ENCODE measurements around the gene MC1R. TPM values are rescaled to one million over a fixed set of nuclear protein-coding genes. Genes with fewer than 3 reads are reported as not detected.

The MC1R gene
- total RNA-seq, 1 experiment from 2014 or later: 12.2 TPM

GRCh38 chr16:89923640-89924296 lies 5.1 kb downstream of the MC1R start:
- TSS peak; percentile 57 for BruUV-seq (replicated peaks)
- H3K27me3 ChIP-seq (ENCODE audit: insufficient read depth, low read length): no peaks in the 10 kb centered on the region
- peak overlapping the region; percentile 74 to 91 for H3K4me3 ChIP-seq (replicated peaks in 1 of 2; ENCODE audit: low read depth in 1 of 2, low read length in 2 of 2)
- peaks cover 52% of the 10 kb centered on the region for H3K79me2 ChIP-seq (ENCODE audit: insufficient read depth, low read length)
- peak; percentile 3 for ATAC-seq
- CTCF ChIA-PET: interaction anchor here (2.3 to 5.1 kb wide), 2 partner anchors 14 to 24 kb away, joined by 4 to 57 read pairs; partner anchors contain the start of gene DEF8
- H3K9me3 ChIP-seq (ENCODE audit: control insufficient read depth in 1 of 2, insufficient read depth in 1 of 2, low read depth in 1 of 2, low read length in 2 of 2): no peaks in the 10 kb centered on the region
- RAD21 ChIA-PET (ENCODE audit: low non-redundant PET in 1 of 2, low total read pairs in 2 of 2, uncharacterized antibody in 2 of 2, unreplicated experiment in 2 of 2): no interaction called here
- H3K9me2 ChIP-seq (ENCODE audit: insufficient read depth): no peaks in the 10 kb centered on the region
- POLR2A ChIA-PET: interaction anchor here (0.9 to 3.5 kb wide), 11 partner anchors 8 to 267 kb away, joined by 3 to 22 read pairs (median 9); partner anchors contain the start of genes CHMP1A, FANCA and TCF25
- no peak overlapping the region for H2AFZ ChIP-seq (ENCODE audit: low read depth, low read length, poor library complexity, severe bottlenecking)
- H3K36me3 ChIP-seq (ENCODE audit: control insufficient read depth in 1 of 2, insufficient read depth in 2 of 2, low read length in 2 of 2): peaks cover 6 to 9% of the 10 kb centered on the region in 2 experiments; a peak in 3 of 4 replicates
- no peak for DNase-seq (ENCODE audit: low read depth, low spot score)
- no peak for TF ChIP-seq RAD21 (IDR thresholded peaks at IDR 0.05; ENCODE audit: low read depth)
- no peak for TF ChIP-seq EZH2 (IDR thresholded peaks at IDR 0.05)
- peak; percentile 37; the same call in 1 of the 2 replicates for TF ChIP-seq ZFX (IDR thresholded peaks at IDR 0.05)
- H3K4me2 ChIP-seq (ENCODE audit: low read length): peak overlapping the region; percentile 79
- peak overlapping the region; percentile 74 for H3K9ac ChIP-seq (ENCODE audit: low read length)
- H4K20me1 ChIP-seq (ENCODE audit: insufficient read depth): peaks cover 8% of the 10 kb centered on the region; the same call in 1 of the 2 replicates
- H3K27ac ChIP-seq (ENCODE audit: low read depth, low read length): peak overlapping the region; percentile 100
- intact Hi-C loops (cut with micrococcal nuclease): loop anchor here (5.0 kb wide), 1 partner anchor 51 kb away; the partner anchor contains the start of gene TCF25
- H3K4me1 ChIP-seq (ENCODE audit: control insufficient read depth in 1 of 2, insufficient read depth in 2 of 2, low read length in 2 of 2): peaks cover 32 to 70% of the 10 kb centered on the region in 2 experiments

- Histone ChIP-seq H3K9me3 (ENCODE audit: control insufficient read depth in 1 of 2, insufficient read depth in 1 of 2, low read depth in 1 of 2, low read length in 2 of 2) (no peaks in the 10 kb centered on the region), H3K79me2 (ENCODE audit: insufficient read depth, low read length) (peaks cover 58% of the 10 kb centered on the region), H3K9ac (ENCODE audit: low read length) (peak overlapping the region; percentile 74), H3K27me3 (ENCODE audit: insufficient read depth, low read length) (no peaks in the 10 kb centered on the region), H3K27ac (ENCODE audit: low read depth, low read length) (peak overlapping the region; percentile 100; the same call in 1 of the 2 replicates), H2AFZ (ENCODE audit: low read depth, low read length, poor library complexity, severe bottlenecking) (no peak overlapping the region), H4K20me1 (ENCODE audit: insufficient read depth) (peaks cover 8% of the 10 kb centered on the region; the same call in 1 of the 2 replicates), H3K36me3 (ENCODE audit: control insufficient read depth in 1 of 2, insufficient read depth in 2 of 2, low read length in 2 of 2) (peaks cover 11 to 13% of the 10 kb centered on the region in 2 experiments; a peak in 3 of 4 replicates), H3K4me2 (ENCODE audit: low read length) (peak overlapping the region; percentile 79), H3K9me2 (ENCODE audit: insufficient read depth) (no peaks in the 10 kb centered on the region), H3K4me1 (ENCODE audit: control insufficient read depth in 1 of 2, insufficient read depth in 2 of 2, low read length in 2 of 2) (peaks cover 26 to 64% of the 10 kb centered on the region in 2 experiments), H3K4me3 (replicated peaks in 1 of 2; ENCODE audit: low read depth in 1 of 2, low read length in 2 of 2) (peak overlapping the region; percentile 74 to 91)
- POLR2A ChIA-PET: interaction anchor here (0.9 to 3.5 kb wide), 7 partner anchors 13 to 108 kb away, joined by 3 to 21 read pairs (median 8); partner anchors contain the start of gene FANCA
- intact Hi-C loops (cut with micrococcal nuclease): loop anchor here (5.0 kb wide), 1 partner anchor 52 kb away; the partner anchor contains the start of gene TCF25
- CTCF ChIA-PET: interaction anchor here (5.1 kb wide), 1 partner anchor 15 kb away, joined by 57 read pairs; no protein-coding TSS in a partner anchor
- ATAC-seq (no peak), DNase-seq (ENCODE audit: low read depth, low spot score) (no peak)
- BruUV-seq (replicated peaks): no TSS peak
- RAD21 ChIA-PET (ENCODE audit: low non-redundant PET in 1 of 2, low total read pairs in 2 of 2, uncharacterized antibody in 2 of 2, unreplicated experiment in 2 of 2): no interaction called here
- TF ChIP-seq POLR2AphosphoS5 (IDR thresholded peaks at IDR 0.05; ENCODE audit: low read depth, low read length) (0 out of 2 replicates have a peak, but pooled peaks have one; percentile 4), YY1 (IDR thresholded peaks at IDR 0.05; ENCODE audit: extremely low read depth, insufficient replicate concordance, low read depth, low read length) (no peak), EGR1 (IDR thresholded peaks at IDR 0.05; ENCODE audit: low read depth) (no peak)
Observed at GRCh38 chr16:89924297-89924924, 5.7 kb downstream of the MC1R start.
